ENCODE measurements around the gene RUBCN. TPM values are rescaled to one million over a fixed set of nuclear protein-coding genes. Genes with fewer than 3 reads are reported as not detected.

RUBCN gene
- total RNA-seq (2014; rRNA removed; shearing (Covaris generic)) = 21.0 and 42.9 TPM in 2 replicates
- polyA plus RNA-seq (2015; cell fraction: cytosol; rRNA removed) = 24.1 and 28.4 TPM in 2 replicates
- 37.9 and 44.7 TPM in 2 replicates for polyA plus RNA-seq (2015; cell fraction: nucleus; rRNA removed)

DNA sequence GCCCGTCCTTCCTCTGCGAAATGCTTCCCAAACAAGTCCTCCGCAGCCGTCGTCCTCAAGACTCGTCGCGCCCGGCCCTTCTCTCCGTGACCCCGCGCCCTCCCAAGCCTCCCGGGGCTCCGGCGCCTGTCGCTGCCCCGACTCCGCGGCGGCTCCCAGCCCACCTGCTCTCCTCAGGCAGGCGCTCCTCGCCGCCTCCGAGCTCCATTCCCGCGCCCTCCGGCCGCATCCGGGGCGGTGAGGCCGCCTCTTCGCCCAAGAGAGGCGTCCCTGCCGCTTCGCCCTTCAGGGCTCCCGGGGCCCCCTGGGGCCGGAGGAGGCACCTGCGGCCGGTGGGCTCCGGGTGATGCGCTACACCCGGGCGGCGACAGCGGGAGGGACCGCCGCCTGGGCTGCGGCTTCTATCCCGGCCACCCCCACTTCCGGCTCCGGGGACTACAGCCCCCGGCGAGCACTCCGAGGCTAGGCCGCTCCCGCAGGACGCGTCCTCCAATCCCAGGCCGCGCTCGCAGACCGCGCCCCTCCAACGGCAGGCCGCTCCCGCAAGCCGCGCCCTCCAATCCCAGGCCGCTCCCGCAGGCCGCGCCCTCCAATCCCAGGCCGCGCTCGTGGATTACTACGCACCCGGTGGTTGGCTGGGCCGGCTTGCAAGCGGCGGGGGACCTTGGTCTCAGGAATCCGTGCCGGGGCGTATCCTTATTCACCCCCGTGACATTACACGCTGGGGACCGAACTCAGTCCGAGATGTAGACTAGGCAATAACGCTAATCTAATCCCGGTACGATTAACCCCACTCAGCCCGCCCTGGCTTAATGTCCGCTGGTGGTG lies at the start of gene RUBCN:
Gene RUBCN, minus strand, starts transcription at position 414 of the 828 bp plus-strand sequence. Its CDS starts 185 bp downstream, at position 229.
- peak; percentile 98 for DNase-seq (ENCODE audit: low read depth)

DNA sequence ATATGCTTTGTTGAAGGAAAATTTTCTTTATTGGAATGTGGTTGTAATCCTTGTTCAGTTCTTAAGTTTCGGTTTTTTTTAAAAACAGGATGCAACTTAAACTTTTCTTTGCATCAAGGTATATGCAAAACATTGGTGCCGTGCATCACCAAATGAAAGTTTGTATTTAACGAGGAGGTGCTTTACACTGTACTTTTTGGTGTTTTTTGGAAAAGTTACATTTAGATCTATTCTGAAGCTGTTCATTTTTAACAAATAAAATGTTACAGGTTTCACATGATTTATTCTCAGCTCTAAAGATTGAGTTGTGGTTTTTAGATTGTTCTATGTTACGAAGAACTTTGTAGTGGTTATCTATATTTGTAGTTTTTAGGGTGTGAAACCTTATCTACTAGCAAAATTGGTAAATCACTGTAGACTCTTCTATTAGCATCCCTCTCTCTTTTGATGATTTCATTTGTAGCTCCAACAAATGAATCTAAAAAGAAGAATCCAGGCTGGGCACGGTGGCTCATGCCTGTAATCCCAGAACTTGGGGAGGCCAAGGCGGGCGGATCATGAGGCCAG lies 47.4 kb upstream of the RUBCN start:
- no peak for DNase-seq (ENCODE audit: low read depth)

DNA sequence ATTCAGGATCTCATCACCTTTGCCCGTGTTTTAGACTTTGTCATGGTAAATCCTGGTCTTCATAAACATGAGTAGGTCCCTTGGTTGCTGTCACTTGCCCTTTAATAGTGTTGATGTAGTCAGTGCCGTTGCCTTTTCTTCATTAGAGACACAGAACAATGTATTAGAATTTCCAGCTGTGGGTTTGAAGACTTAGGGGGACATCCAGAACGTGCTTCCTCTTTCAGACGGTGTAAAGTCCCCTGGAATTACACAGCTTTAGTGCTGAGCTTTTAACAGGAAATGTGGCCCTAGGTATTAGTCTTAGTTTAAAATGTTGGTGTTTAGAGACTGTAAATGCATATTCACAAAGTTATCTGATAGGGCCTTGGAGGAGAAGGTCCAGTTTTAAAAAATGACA lies 45.5 kb upstream of the RUBCN start:
- no peak for DNase-seq (ENCODE audit: low read depth)

DNA sequence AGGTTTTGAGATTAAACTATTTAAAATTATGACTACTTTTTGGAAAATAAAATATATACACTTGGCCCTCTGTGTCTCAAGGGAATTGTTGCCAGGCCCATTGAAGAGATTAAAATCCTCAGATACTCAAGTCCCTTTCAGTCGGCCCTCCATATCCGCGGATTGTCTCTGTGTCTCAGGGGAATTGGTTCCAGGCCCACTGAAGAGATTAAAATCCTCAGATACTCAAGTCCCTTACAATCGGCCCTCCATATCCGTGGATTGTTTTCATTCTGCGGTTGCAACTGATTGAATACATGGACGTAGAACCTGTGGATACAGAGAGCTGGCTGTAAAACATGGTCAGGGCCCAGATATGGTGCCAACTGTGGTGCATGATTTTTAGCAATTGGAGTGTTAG lies 38.6 kb upstream of the RUBCN start:
- DNase-seq (ENCODE audit: low read depth) = no peak

DNA sequence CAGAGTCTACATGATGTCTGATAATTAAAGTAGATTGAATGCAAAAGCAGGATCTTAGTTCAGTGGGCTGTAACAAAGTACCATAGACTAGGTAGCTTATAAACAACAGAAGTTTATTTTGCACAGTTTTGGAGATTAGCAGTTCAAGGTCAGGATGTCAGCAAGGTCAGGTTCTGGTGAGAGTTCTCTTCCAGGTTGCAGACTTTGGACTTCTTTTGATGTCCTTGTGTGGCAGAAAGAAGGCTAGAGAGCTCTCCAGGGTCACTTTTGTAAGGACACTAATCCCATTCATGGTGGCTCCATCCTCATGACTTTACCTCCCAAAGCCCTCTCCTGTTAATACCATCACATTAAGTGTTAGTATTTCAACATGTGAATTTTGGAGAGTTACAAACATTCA lies 25.1 kb upstream of the RUBCN start:
- no peak for DNase-seq (ENCODE audit: low read depth)

DNA sequence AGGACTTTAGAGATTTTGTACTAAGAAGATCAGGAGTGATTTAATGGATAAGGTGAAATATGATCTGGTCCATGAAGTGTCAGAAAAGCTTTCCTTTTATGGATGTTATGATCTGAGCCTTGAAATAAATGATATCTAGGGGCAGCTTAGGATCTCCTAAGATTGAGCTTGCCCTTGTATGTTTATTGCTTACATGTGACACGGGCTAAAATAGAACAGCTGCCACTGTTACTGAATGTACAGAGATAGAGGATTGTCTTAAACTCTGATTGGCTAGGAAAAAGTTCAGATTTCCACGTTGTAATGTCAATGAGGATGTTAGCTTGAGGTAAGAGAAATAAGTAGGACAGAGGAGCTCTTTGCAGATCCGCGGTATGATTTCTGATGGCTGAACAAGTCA lies 21.8 kb upstream of the RUBCN start:
- DNase-seq (ENCODE audit: low read depth) = no peak

DNA sequence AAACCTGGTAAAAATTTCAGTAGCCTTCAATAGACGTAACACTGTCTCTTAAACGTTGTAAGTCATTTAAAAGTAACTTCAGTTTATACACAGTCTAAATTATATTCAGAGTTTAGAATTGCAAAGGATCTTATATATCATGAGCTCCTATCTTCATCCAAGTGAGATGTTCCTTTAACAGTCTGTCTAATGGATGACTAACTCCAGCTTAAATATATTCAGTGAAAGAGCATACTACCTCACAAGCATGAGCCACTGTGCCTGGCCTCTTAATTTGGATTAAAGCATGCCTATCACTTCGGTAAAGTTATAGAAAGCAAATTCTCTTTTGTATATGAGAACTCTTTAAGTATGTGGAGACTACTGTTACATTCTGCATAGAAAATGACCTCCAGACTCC lies 20.0 kb upstream of the RUBCN start:
- no peak for DNase-seq (ENCODE audit: low read depth)

DNA sequence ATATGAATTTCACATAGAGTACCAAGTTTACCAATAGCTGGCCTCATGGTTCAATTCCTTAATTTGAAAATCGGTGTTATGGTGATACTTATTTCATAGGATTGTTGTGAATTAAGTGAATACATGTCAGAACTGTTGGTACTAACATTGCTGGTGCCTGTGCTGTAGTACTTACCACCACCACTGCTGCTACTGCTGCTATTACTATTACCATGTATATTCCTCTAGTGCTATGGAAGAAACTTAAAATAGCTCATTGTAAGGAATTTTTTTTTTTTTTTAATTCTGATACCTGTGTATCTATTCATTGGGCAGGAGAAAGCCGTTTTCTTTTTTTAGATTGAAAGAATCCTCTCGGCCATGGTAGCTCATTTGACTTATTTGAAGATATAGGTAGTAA lies 16.6 kb upstream of the RUBCN start:
- no peak for DNase-seq (ENCODE audit: low read depth)

DNA sequence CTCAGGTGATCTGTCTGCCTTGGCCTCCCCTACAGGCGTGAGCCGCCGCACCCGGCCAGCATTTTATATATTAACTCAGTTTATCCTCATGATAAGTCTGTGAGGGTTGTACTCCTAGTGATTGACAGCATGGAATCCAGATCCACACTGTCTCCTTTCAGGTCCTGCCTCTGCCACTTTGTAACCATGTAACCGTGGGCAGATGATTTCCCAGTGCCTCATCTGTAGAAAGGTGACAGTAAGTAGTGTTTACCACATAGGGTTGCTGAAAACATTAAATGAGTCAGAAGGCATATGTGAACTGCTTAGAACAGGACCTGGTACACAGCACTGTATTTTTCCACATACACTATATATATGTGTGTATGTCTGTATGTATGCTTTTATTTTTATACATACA lies 15.4 kb upstream of the RUBCN start:
- no peak for DNase-seq (ENCODE audit: low read depth)

DNA sequence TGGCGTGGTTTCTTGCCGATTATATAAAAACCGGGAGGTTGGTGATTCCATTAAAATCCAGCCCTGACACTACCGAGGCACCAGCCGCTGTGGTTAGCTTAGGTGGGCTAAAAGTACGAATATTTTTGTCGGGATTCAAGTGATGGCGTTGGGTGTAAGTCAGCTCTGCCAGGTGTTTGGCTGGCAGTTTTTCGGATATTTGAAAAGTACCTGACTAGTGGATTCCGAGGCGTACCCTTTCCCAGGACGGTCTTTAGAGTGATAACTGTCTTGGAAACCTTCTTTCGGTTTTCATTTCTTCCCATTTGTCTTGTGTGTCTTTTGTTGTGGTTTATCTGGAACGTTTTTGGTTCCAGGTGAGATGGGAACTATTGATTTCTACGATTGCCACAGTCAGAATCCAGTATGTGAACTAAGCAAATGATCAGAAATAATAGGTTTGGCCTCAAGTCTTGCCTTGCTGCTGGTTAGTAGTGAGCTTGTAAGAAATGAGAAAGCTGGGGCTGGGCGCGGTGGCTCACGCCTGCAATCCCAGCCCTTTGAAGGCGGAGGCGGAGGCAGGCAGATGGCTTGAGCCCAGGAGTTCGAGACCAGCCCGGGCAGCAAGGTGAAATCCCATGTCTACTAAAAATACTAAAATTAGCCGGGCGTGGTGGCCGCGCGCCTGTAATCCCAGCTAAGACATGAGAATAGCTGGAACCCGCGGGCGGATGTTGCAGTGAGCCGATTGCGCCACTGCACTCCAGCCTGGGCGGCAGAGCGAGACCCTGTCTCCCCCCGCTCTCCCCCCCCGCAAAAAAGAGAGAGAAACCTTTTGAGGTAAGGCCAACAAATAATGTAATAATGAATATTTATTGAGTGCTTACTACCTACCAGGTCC lies 14.4 kb upstream of the RUBCN start:
- peak; percentile 66 for DNase-seq (ENCODE audit: low read depth)

DNA sequence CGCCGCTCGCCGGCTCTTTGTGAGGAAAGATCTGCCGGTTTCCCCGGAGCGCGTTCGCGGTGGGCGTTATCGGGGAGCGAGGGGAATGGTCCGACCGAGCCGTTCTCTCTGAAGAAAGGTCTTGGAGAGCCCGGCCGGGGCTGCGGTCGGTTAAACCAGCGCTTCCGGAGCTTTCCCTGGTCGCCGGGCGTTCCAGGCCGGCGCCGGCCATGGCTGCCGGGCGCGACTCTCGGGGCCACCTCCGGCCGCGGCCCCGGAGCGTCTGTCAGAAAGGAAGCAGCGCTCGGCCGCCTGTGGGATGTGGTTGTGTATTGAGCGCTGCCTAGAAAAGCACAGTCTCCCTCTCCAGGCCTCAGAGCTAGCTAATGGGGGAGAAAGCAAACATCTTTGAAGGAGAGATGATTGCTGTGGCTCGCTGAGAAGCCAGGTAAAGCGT lies 13.7 kb upstream of the RUBCN start:
- peak; percentile 65 for DNase-seq (ENCODE audit: low read depth)

DNA sequence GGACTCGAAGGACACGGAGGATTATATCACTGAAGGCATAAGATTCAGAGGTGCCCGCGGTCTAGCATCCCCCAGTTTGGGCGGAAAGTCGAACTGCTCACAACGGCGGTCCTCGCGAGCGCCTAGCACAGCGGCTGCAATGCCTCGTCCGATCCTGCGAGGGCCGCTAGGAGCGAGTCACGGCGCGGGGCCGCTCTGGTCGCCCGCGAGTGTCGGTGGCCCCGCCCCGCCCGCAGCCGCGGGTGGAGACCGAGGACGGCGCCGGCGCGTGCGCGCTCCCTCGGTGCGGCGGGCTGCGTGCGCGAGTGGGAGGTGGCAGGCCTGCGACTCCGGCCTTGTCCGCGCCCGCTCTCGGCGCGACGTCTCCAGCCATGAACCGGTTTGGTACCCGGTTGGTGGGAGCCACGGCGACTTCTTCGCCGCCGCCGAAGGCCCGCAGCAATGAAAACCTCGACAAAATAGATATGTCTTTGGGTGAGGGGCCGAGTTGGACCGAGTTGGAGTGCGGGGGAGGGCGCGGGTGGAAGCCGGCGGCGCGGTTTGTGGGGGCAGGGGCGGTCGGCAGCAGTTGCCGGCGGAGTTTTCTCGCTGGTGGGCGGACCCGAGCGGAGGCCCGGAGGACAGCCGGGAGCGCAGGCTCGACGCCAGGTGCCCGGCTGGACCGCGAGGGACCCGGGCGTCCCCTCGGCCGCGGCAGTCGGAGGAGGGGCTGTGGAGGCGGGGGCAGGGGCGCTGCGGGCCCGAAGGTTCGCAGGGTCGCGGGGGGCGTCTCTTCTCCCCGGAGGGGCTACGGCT lies 13.1 kb upstream of the RUBCN start, which contains the start of gene FYTTD1:
Gene FYTTD1, plus strand, starts transcription at position 283 of the 795 bp plus-strand sequence. Its CDS starts 89 bp downstream, at position 372.
- DNase-seq (ENCODE audit: low read depth) = peak; percentile 86

DNA sequence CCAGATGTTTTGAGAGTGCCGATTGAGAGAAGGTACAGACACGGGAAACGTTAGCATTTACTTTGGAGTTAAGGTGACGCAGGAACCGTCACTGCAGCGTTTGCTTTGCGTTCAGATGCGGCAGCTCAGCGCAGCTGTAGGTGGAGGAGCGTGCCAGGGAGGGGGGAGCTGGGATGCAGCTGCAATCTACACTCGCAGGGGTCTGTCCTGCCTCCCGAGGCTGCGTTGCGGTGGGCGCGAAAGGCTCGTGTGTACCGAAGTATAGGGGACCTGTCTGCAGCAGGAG lies 12.6 kb upstream of the RUBCN start:
- no peak for DNase-seq (ENCODE audit: low read depth)

DNA sequence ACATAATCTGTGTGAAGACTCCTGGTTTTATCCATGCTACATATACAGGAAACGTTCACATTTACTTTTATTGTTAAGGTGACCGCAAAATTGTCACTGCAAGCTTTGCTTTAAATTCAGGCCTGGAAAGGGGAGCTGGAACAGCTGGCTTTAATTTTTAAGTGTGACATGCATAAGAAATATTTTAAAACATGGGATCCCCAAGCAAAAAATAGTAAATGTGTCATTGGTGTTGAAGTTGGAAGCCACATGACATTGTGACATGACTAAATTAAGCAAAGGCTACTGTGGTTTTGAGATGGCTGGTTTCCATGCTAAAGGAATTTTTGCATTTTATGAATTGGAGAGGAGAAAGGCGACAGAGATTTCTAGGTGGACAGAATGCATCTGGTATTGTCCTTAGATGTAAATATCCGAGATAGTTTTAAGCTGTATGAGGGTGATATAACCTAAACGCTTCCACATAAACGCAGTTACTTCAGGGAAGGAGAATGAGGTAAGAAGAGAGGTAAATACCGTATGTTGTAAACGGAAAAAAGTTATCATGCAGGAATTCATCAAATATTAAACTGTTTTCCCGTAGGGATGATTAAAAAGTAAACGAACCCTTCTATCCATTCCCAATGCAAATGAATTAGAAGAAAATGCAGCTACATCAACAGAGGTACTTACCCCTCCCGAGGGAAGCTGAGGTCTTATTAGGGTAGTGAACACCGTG lies 12.1 kb upstream of the RUBCN start:
- no peak for DNase-seq (ENCODE audit: low read depth)

DNA sequence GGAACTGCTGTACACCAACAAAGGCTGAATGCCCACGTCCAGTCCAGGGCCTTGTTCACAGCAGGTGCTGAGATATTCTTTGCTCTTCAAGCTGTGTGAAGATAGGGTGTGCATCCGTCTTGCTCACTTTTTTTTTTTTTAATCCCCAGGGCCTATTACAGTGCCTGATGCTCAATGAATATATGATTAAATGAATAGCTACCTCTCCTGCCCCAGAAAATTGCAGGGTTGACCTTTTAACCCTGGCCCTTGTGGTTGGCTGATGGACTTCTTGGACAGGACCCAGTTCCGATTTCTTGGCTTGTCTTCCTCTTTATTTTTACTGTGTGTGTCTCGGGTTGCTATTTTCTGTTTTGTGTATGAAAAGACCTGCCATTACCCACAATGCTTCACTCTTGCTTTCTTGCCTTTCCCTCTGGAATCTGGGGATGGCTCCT lies 10.1 kb upstream of the RUBCN start:
- DNase-seq (ENCODE audit: low read depth) = peak; percentile 26

DNA sequence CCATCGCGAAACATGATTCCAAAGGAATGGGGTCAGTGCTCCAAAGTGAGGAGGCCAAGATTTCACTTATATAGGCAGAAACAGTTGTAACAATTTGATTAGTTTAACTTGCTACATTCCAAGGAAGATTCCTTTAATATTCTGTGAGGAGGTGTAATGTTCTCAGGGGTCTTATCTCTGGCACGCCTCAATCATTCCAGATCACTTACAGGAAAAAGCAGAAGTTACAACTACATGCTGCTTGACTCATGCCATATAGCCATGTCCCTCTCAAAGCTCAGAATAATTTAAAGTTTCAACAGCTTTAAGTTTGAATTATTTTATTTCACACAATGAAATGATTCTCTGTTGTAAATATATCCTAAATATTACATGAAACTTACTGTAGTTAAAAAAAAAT lies 9.5 kb upstream of the RUBCN start:
- no peak for DNase-seq (ENCODE audit: low read depth)

DNA sequence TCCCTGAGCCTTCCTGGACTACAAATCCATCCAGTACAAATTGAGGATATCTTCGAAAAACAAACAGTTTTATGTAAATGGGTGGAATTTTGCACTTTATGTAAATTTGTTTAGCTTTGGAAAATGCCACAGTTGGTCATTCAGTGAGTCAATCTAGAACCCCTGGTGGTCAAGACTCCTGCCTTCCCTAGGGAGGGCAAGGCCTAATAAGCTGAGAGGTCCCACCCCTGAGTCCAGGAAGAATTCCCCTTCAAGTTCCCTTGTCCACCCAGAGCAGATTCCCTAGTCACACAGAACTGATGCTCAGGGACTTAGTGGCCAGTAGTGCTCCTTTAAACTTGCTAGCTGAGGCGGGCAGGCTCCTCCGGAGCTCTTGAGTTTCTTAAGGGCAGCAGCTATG lies 6.1 kb upstream of the RUBCN start:
- DNase-seq (ENCODE audit: low read depth) = no peak

DNA sequence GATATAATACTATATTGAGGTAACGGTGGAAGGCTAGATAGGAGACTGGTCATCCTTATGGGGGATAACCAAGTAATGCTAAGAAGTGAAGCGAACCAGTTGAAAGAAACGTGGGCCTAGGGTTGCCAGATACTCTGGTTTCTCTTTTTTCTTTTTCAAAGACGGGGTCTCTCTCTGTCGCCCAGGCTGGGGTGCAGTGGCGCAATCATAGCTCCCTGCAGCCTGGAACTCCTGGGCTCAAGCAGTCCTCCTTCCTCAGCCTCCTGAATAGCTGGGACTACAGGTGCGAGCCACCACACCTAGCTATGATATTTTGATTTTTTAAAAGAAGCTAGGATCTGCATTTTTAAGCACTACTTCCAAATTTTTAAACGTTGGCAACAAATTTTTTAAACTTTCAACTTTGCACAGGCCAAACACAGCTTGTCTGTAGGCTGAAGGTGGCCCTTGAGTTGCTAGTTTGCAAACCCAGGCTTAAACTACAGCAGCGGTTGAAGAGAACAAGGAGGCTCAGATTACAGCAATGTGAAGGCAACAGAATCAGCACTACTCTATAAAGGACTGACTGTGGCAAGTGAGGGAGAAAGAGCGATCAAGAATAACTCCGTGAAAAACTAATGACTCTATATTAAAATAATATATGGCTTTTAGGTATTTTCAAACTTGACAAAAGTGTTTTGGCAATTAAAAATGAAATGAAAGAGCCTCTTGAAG lies 1.2 kb upstream of the RUBCN start:
- DNase-seq (ENCODE audit: low read depth) = no peak

DNA sequence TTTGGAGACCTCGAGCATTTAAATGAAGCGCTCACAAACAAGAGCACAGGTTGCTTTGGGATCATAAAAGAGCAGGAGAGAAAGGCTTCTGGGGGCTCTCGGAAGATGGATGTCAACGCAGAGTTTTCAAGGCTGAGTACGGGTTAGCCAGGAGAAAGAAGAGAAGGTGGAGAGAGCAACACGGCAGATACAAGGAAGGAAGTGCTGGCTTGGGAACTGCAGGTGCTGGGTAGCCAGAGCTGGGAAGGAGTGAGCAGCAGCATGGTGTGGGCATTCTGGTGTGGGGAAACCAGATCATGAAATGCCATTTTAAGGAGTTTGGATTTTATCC lies 580 bp upstream of the RUBCN start:
- DNase-seq (ENCODE audit: low read depth) = no peak

DNA sequence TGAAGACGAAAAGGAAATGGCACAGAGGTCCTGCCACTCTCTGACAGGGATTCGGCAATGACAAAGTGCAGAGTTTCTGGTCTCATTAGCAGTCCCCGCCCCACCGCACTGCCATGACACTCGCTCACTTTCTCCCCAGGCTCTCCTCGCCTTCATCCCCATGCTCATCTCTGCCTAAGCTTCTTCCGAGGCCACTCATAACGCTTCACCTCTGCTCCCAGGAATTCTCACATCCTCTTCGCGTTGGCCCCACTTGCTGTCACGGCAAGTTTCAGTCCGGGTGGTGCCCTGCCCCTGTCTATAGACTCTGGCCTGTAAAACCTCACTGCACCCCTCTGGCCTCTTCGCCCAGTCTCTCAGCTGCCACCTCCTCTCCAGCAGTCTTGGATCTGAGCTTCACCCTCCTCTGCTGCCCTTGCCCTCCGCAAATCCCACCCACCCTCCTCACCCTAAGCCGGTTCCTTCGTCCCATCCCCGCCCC lies 654 bp downstream of the RUBCN start:
- no peak for DNase-seq (ENCODE audit: low read depth)

Measured in HT1080 (cell line).